Measurements from ENCODE around the gene LRRN2. TPM values are rescaled to one million over a fixed set of nuclear protein-coding genes. Genes with fewer than 3 reads are reported as not detected.

LRRN2 gene
- total and polyA plus RNA-seq, 7 donors: 2.5 to 14.7 (median 4.9) TPM

DNA sequence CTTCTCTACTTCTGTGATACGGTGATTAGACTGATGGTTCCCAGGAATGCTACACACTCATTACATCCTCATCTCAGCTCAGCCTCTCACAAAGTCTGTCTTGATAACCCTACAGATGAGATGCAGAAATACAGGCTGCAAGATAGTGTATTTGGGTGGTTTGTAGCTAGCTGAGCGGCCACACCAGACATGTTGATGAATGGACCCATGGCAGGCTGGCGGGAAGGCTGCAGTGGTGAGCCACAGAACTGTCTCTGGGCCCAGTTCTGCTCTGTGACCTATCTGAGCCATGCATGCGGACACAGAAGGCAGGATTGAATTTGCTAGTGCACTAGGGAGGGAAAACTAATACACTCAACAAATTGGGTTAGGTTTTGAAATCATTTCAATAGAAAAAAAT, 71.9 kb downstream of the LRRN2 start:
- DNase-seq: no peak
- H3K27ac ChIP-seq: no peak overlapping the region
- H3K9me3 ChIP-seq: no peaks in the 10 kb centered on the region
- 94 to 95% methylated on average over 4 of the region's 4 CpGs for WGBS, 2 donors
- TF ChIP-seq POLR2AphosphoS5 (IDR thresholded peaks at IDR 0.05): no peak
- no peak for TF ChIP-seq EP300 (IDR thresholded peaks at IDR 0.05)
- no peak for TF ChIP-seq POLR2A (IDR thresholded peaks at IDR 0.05)
- no peaks in the 10 kb centered on the region for H3K4me1 ChIP-seq
- intact Hi-C loops (cut with DNase I): no loop called here
- no peak overlapping the region for H3K4me3 ChIP-seq
- peaks cover 0 to 9% (median 2%) of the 10 kb centered on the region in 4 donors for H3K36me3 ChIP-seq
- no peaks in the 10 kb centered on the region for H3K27me3 ChIP-seq

DNA sequence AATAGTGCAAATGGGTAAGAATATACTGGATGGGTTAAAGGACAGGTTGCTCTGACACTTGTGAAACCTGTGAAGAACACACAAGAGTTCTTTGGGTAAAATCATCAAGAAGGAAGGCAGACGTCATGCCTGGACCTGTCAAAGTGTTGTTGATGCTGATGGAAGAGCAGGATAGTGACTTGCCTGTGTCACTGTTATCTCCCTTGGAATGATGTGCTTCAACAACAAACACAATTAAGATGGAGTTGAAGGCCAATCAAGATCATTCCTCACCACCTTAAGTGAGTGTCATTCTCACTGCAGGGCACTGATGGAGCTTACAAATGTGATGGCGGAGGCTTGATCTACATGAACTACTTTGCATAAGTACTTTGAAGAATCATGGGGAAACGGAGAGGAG, 73.2 kb downstream of the LRRN2 start:
- DNase-seq: no peak
- H3K4me3 ChIP-seq: no peak overlapping the region
- intact Hi-C loops (cut with DNase I): no loop called here
- H3K4me1 ChIP-seq: no peaks in the 10 kb centered on the region
- no peak for TF ChIP-seq POLR2A (IDR thresholded peaks at IDR 0.05)
- H3K27ac ChIP-seq: no peak overlapping the region
- H3K27me3 ChIP-seq: no peaks in the 10 kb centered on the region
- H3K36me3 ChIP-seq: no peaks in the 10 kb centered on the region
- 92 to 96% methylated on average over 3 of the region's 3 CpGs for WGBS, 2 donors
- no peaks in the 10 kb centered on the region for H3K9me3 ChIP-seq

DNA sequence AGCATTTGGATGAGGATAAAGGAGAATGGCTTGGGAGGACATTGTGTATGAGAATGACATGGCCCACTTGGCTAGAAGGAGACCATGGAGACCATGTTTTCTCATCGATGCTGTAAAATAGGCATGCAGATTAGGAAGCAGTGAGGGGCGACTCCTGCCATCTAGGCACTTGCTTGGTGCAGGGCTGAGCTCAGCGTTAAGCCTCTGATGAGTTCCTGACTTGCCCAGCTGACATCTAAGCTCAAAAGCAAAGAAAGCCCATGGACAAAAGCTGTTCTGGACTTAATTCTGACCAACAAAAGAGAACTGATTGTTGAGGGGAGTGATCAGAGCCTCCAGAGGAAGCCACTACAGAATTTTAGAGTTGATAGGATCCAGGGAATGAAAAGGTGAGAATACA, 74.5 kb downstream of the LRRN2 start:
- 80 to 89% methylated on average over 3 of the region's 3 CpGs for WGBS, 2 donors
- TF ChIP-seq POLR2AphosphoS5 (IDR thresholded peaks at IDR 0.05) (no peak), EP300 (IDR thresholded peaks at IDR 0.05) (no peak), POLR2A (IDR thresholded peaks at IDR 0.05) (no peak)
- TF ChIP-seq, protein P1, sequence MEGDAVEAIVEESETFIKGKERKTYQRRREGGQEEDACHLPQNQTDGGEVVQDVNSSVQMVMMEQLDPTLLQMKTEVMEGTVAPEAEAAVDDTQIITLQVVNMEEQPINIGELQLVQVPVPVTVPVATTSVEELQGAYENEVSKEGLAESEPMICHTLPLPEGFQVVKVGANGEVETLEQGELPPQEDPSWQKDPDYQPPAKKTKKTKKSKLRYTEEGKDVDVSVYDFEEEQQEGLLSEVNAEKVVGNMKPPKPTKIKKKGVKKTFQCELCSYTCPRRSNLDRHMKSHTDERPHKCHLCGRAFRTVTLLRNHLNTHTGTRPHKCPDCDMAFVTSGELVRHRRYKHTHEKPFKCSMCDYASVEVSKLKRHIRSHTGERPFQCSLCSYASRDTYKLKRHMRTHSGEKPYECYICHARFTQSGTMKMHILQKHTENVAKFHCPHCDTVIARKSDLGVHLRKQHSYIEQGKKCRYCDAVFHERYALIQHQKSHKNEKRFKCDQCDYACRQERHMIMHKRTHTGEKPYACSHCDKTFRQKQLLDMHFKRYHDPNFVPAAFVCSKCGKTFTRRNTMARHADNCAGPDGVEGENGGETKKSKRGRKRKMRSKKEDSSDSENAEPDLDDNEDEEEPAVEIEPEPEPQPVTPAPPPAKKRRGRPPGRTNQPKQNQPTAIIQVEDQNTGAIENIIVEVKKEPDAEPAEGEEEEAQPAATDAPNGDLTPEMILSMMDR (IDR thresholded peaks at IDR 0.05): no peak
- no peaks in the 10 kb centered on the region for H3K4me1 ChIP-seq
- H3K27ac ChIP-seq: no peak overlapping the region
- H3K9me3 ChIP-seq: no peaks in the 10 kb centered on the region
- no peaks in the 10 kb centered on the region for H3K36me3 ChIP-seq
- H3K4me3 ChIP-seq: no peak overlapping the region
- DNase-seq: no peak
- no peaks in the 10 kb centered on the region for H3K27me3 ChIP-seq
- intact Hi-C loops (cut with DNase I): no loop called here

DNA sequence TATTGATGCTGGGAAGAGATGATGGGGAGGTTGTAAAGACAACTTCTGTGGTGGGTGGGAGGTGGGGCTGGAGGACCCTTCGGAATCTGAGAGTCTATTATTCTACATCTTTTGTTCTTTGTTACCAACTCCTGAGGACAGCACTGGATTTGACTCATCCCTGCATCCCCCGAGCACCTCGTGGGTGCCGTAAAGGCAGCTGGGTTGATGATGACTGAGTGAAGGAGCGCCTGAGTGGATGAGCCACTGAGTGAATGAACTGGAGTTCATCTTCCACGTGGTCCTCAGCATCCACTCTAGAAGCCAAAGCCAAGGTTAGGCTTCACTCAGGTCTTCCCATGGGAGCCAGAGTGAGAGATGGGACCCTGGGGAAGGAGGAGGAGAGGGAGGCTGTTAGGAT, 77.6 kb downstream of the LRRN2 start:
- no peaks in the 10 kb centered on the region for H3K9me3 ChIP-seq
- H3K36me3 ChIP-seq: no peaks in the 10 kb centered on the region
- H3K27me3 ChIP-seq: no peaks in the 10 kb centered on the region
- WGBS, 2 donors: 86 to 89% methylated on average over 6 of the region's 6 CpGs
- no peak overlapping the region for H3K4me3 ChIP-seq
- intact Hi-C loops (cut with DNase I): no loop called here
- H3K4me1 ChIP-seq: no peaks in the 10 kb centered on the region
- TF ChIP-seq, protein P1 (IDR thresholded peaks at IDR 0.05): no peak
- TF ChIP-seq POLR2A (IDR thresholded peaks at IDR 0.05): no peak
- DNase-seq: no peak
- no peak overlapping the region for H3K27ac ChIP-seq

DNA sequence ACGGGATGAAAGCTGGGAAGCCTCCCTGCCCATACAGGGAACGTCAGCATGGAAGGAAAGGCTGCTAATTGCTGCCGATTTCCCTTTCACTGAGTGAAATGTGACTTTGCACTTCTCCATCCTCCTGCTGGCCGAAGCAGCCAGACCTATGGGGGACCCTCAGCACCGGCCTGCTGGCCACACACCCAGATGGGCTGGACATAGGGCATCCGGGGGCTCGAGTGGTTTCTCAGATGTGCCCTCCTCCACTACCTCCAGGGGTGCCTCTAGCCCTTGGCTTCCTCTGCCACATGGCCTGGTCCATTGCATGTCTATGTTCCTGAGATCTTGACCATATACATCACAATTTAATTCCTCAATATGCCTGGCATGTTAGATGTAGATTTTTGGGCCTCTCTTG, 79.7 kb downstream of the LRRN2 start:
- DNase-seq: no peak
- 76 to 87% methylated on average over 7 of the region's 7 CpGs for WGBS, 2 donors
- no peak overlapping the region for H3K27ac ChIP-seq
- no peaks in the 10 kb centered on the region for H3K4me1 ChIP-seq
- no peaks in the 10 kb centered on the region for H3K36me3 ChIP-seq
- no peaks in the 10 kb centered on the region for H3K9me3 ChIP-seq
- no peak overlapping the region for H3K4me3 ChIP-seq
- intact Hi-C loops (cut with DNase I): no loop called here
- H3K27me3 ChIP-seq: no peaks in the 10 kb centered on the region
- TF ChIP-seq EP300 (IDR thresholded peaks at IDR 0.05): no peak
- no peak for TF ChIP-seq POLR2A (IDR thresholded peaks at IDR 0.05)
- TF ChIP-seq, protein P1 (IDR thresholded peaks at IDR 0.05): no peak
- no peak for TF ChIP-seq POLR2AphosphoS5 (IDR thresholded peaks at IDR 0.05)

DNA sequence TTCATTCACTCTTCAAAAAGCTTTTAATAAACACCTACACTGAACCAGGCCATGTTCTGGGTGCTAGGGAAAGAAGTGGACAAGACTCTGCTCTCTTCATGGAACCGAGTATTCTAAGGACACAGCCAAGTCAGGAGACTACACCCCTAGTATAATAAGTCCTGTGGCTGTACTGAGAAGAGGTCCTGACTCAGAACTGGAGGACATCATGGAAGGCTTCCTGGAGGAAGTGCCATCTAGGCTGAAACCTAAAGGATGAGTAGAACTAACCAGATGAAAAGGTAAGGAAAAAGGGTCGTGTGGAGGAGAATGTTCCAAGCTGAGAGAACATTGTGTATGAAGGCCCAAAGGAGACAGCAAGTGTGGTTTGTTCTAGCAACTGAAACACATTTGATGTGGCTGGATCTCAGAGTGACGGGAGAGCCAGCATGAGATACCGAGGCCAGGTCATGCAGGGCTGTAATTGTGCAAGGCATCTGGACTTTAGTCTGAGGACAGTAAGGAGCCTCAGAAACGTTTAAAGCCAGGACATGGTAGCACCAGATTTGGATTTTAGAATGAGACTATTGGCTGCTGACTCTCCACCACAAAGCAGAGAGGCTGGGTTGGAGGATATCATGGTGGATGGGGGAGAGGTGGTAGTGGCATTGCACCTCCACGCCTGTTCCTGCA, 82.5 kb downstream of the LRRN2 start:
- DNase-seq: no peak
- Histone ChIP-seq H3K4me3 (no peak overlapping the region), H3K27me3 (no peaks in the 10 kb centered on the region), H3K27ac (no peak overlapping the region), H3K4me1 (no peaks in the 10 kb centered on the region), H3K36me3 (no peaks in the 10 kb centered on the region), H3K9me3 (no peaks in the 10 kb centered on the region)
- intact Hi-C loops (cut with DNase I): no loop called here
- TF ChIP-seq POLR2A (IDR thresholded peaks at IDR 0.05) (no peak), POLR2AphosphoS5 (IDR thresholded peaks at IDR 0.05) (no peak), EP300 (IDR thresholded peaks at IDR 0.05) (no peak)
- TF ChIP-seq, protein P1 (IDR thresholded peaks at IDR 0.05): no peak
- 78 to 86% methylated on average over 6 of the region's 6 CpGs for WGBS, 2 donors

All from sigmoid colon (tissue), 7 donors.